Measurements from ENCODE around the gene NFIA. TPM values are rescaled to one million over a fixed set of nuclear protein-coding genes. Genes with fewer than 3 reads are reported as not detected.

Gene NFIA
- total and polyA plus RNA-seq, 2 donors = 7.9 to 10.3 TPM

DNA sequence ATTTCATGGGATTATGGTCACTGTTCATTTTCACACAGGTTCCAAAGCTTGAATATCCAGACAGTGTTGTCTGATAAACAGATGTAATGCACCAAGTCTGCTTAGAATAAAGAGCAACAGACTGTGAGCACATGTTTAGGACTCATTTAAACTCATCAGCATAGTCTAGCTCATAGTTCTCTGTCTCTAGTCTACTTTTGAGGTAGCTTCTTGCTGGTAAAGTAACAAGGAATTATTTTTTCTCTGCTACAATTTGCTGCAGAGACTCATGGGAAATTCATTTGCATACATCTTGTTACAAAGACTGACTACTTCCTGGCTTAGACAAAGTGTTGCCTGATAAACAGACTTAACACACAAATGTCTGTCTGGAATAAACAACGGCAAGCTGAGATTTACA is 187.2 kb downstream of the NFIA start:
- Histone ChIP-seq H3K9me3 (ENCODE audit: control insufficient read depth in 2 of 2, insufficient read depth in 1 of 2, low read length in 1 of 2) (no peaks in the 10 kb centered on the region), H3K4me3 (ENCODE audit: low read length in 2 of 2) (no peak overlapping the region)

GRCh38 chr1:61270107-61270506 is 187.7 kb downstream of the NFIA start:
- no peak overlapping the region for H3K27ac ChIP-seq (ENCODE audit: low read depth in 1 of 2, low read length in 1 of 2)
- H3K27me3 ChIP-seq (ENCODE audit: control insufficient read depth in 2 of 2, insufficient read depth in 1 of 2, low read length in 1 of 2) = no peaks in the 10 kb centered on the region
- H3K36me3 ChIP-seq (ENCODE audit: control insufficient read depth in 2 of 2, insufficient read depth in 2 of 2, low read length in 1 of 2) = no peaks in the 10 kb centered on the region
- WGBS = 99% methylated on average over 2 of the region's 2 CpGs
- no peaks in the 10 kb centered on the region for H3K9me3 ChIP-seq (ENCODE audit: control insufficient read depth in 2 of 2, insufficient read depth in 1 of 2, low read length in 1 of 2)
- DNase-seq (ENCODE audit: low read depth in 6 of 9, low spot score in 9 of 9) = no peak
- H3K4me3 ChIP-seq (ENCODE audit: low read length in 2 of 2) = no peak overlapping the region
- no peaks in the 10 kb centered on the region for H3K4me1 ChIP-seq (ENCODE audit: control insufficient read depth in 2 of 2, insufficient read depth in 2 of 2, low read length in 2 of 2)

More for the DNA sequence above, 187.2 kb downstream of the NFIA start:
- H3K4me1 ChIP-seq (ENCODE audit: control insufficient read depth in 2 of 2, insufficient read depth in 2 of 2, low read length in 2 of 2) = no peaks in the 10 kb centered on the region
- no peaks in the 10 kb centered on the region for H3K27me3 ChIP-seq (ENCODE audit: control insufficient read depth in 2 of 2, insufficient read depth in 1 of 2, low read length in 1 of 2)
- WGBS = 99% methylated on average over 1 of the region's 1 CpG
- no peak overlapping the region for H3K27ac ChIP-seq (ENCODE audit: low read depth in 1 of 2, low read length in 1 of 2)
- no peaks in the 10 kb centered on the region for H3K36me3 ChIP-seq (ENCODE audit: control insufficient read depth in 2 of 2, insufficient read depth in 2 of 2, low read length in 1 of 2)
- no peak for DNase-seq (ENCODE audit: low read depth in 6 of 9, low spot score in 9 of 9)

DNA sequence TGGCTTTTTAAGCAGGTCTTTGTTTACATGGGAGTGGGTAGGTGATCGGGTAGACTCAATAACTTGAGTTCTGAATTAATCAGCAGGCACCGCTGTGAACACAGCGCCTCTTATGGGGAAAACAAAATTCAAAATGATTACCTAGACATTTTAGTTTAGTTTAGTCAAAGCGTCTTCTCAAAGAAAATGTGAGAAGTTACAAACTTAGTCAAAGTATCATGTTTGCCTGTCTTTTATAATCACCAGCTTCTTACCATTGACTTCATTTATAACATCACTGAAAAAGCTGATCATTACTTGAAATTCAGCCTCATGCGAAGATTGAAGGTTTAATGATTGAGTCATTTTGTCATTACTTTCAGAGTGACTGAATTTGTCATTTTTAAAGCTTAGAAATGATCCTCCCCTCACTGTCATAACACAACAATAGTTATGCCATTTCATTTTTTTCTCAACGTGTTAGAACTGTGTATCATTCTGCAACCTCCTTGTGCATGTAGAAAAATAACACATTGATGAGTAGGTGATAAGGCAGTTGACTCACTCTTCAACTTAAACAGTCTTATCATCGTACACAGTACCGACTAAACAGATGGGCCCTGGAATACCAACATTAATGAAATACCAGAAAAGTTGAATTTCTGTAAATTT is 188.5 kb downstream of the NFIA start:
- no peaks in the 10 kb centered on the region for H3K36me3 ChIP-seq (ENCODE audit: control insufficient read depth in 2 of 2, insufficient read depth in 2 of 2, low read length in 1 of 2)
- 96% methylated on average over 8 of the region's 8 CpGs for WGBS
- no peaks in the 10 kb centered on the region for H3K9me3 ChIP-seq (ENCODE audit: control insufficient read depth in 2 of 2, insufficient read depth in 1 of 2, low read length in 1 of 2)
- no peaks in the 10 kb centered on the region for H3K4me1 ChIP-seq (ENCODE audit: control insufficient read depth in 2 of 2, insufficient read depth in 2 of 2, low read length in 2 of 2)
- no peak overlapping the region for H3K4me3 ChIP-seq (ENCODE audit: low read length in 2 of 2)
- no peak overlapping the region for H3K27ac ChIP-seq (ENCODE audit: low read depth in 1 of 2, low read length in 1 of 2)
- no peaks in the 10 kb centered on the region for H3K27me3 ChIP-seq (ENCODE audit: control insufficient read depth in 2 of 2, insufficient read depth in 1 of 2, low read length in 1 of 2)
- no peak for DNase-seq (ENCODE audit: low read depth in 6 of 9, low spot score in 9 of 9)

DNA sequence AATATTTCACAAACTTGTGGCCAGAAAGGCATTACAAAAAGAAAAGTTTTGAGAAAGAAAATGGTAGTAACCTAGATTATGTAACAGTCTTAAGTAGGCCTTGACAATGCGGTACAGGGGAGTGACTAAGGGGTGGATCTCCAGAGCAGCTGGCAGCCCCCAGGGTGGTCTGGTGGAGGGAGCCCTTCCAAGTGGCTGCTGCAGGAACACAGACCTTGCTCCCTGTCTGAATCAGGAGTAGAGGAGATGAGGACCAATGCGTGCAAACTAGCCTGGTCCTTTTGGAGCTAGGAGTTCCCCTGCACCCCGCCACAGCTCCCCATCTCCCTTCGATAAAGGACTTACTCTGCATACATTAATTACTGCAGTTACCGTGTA is 189.0 kb downstream of the NFIA start:
- WGBS = 97% methylated on average over 5 of the region's 5 CpGs
- H3K27me3 ChIP-seq (ENCODE audit: control insufficient read depth in 2 of 2, insufficient read depth in 1 of 2, low read length in 1 of 2) = no peaks in the 10 kb centered on the region
- H3K36me3 ChIP-seq (ENCODE audit: control insufficient read depth in 2 of 2, insufficient read depth in 2 of 2, low read length in 1 of 2) = no peaks in the 10 kb centered on the region
- H3K9me3 ChIP-seq (ENCODE audit: control insufficient read depth in 2 of 2, insufficient read depth in 1 of 2, low read length in 1 of 2) = no peaks in the 10 kb centered on the region
- no peak overlapping the region for H3K4me3 ChIP-seq (ENCODE audit: low read length in 2 of 2)
- no peaks in the 10 kb centered on the region for H3K4me1 ChIP-seq (ENCODE audit: control insufficient read depth in 2 of 2, insufficient read depth in 2 of 2, low read length in 2 of 2)
- no peak overlapping the region for H3K27ac ChIP-seq (ENCODE audit: low read depth in 1 of 2, low read length in 1 of 2)
- DNase-seq (ENCODE audit: low read depth in 6 of 9, low spot score in 9 of 9) = no peak

GRCh38 chr1:61273167-61273705 is 190.9 kb downstream of the NFIA start:
- Histone ChIP-seq H3K4me3 (ENCODE audit: low read length in 2 of 2) (no peak overlapping the region), H3K27me3 (ENCODE audit: control insufficient read depth in 2 of 2, insufficient read depth in 1 of 2, low read length in 1 of 2) (no peaks in the 10 kb centered on the region), H3K27ac (ENCODE audit: low read depth in 1 of 2, low read length in 1 of 2) (no peak overlapping the region), H3K9me3 (ENCODE audit: control insufficient read depth in 2 of 2, insufficient read depth in 1 of 2, low read length in 1 of 2) (no peaks in the 10 kb centered on the region), H3K4me1 (ENCODE audit: control insufficient read depth in 2 of 2, insufficient read depth in 2 of 2, low read length in 2 of 2) (no peaks in the 10 kb centered on the region), H3K36me3 (ENCODE audit: control insufficient read depth in 2 of 2, insufficient read depth in 2 of 2, low read length in 1 of 2) (no peaks in the 10 kb centered on the region)
- 96% methylated on average over 4 of the region's 4 CpGs for WGBS
- no peak for DNase-seq (ENCODE audit: low read depth in 6 of 9, low spot score in 9 of 9)

DNA sequence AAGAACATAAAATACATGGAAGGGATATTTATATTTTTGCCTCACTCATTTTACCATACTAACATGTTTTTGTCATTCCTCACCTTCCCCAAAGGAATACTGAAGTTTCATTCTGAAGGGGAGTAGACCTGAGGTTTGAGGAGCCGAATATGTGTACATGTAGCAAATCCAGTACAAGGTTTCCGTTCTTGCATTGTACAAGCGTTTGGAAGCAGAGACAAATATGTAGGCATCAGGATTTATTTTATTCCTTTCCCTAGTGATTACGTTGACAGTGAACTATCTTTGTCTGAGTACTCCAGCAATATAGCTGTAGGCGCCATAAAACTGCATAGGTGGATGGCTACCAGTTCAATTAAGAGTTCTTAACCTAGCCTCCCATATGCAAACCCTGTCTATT is 191.5 kb downstream of the NFIA start:
- WGBS = 98% methylated on average over 5 of the region's 5 CpGs
- H3K27me3 ChIP-seq (ENCODE audit: control insufficient read depth in 2 of 2, insufficient read depth in 1 of 2, low read length in 1 of 2) = no peaks in the 10 kb centered on the region
- H3K27ac ChIP-seq (ENCODE audit: low read depth in 1 of 2, low read length in 1 of 2) = no peak overlapping the region
- no peak for DNase-seq (ENCODE audit: low read depth in 6 of 9, low spot score in 9 of 9)
- no peaks in the 10 kb centered on the region for H3K4me1 ChIP-seq (ENCODE audit: control insufficient read depth in 2 of 2, insufficient read depth in 2 of 2, low read length in 2 of 2)
- H3K9me3 ChIP-seq (ENCODE audit: control insufficient read depth in 2 of 2, insufficient read depth in 1 of 2, low read length in 1 of 2) = no peaks in the 10 kb centered on the region
- H3K4me3 ChIP-seq (ENCODE audit: low read length in 2 of 2) = no peak overlapping the region
- H3K36me3 ChIP-seq (ENCODE audit: control insufficient read depth in 2 of 2, insufficient read depth in 2 of 2, low read length in 1 of 2) = no peaks in the 10 kb centered on the region

GRCh38 chr1:61274939-61275338 is 192.6 kb downstream of the NFIA start:
- 97% methylated on average over 7 of the region's 7 CpGs for WGBS
- Histone ChIP-seq H3K27ac (ENCODE audit: low read depth in 1 of 2, low read length in 1 of 2) (no peak overlapping the region), H3K4me1 (ENCODE audit: control insufficient read depth in 2 of 2, insufficient read depth in 2 of 2, low read length in 2 of 2) (no peaks in the 10 kb centered on the region), H3K4me3 (ENCODE audit: low read length in 2 of 2) (no peak overlapping the region), H3K36me3 (ENCODE audit: control insufficient read depth in 2 of 2, insufficient read depth in 2 of 2, low read length in 1 of 2) (no peaks in the 10 kb centered on the region), H3K27me3 (ENCODE audit: control insufficient read depth in 2 of 2, insufficient read depth in 1 of 2, low read length in 1 of 2) (no peaks in the 10 kb centered on the region), H3K9me3 (ENCODE audit: control insufficient read depth in 2 of 2, insufficient read depth in 1 of 2, low read length in 1 of 2) (no peaks in the 10 kb centered on the region)
- no peak for DNase-seq (ENCODE audit: low read depth in 6 of 9, low spot score in 9 of 9)

DNA sequence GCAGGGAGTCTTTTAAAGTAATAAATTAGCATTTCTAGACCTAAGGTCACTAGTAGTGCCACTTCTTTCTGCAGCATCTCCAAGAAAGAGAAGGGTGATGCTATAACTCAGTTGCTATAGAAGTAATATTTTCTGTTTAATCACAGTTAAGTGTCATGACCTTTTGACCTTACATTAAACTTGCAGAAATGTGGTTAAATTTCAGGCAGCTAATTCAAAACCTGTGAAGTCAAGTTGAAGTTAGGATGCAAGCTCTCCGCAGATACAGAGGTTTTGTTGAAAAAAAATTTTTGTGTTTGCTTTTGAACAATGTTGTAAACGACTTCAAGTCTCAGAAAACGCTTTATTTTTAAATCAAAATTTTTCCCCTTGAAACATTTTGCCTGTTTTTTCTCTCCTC is 193.9 kb downstream of the NFIA start:
- 93% methylated on average over 3 of the region's 3 CpGs for WGBS
- Histone ChIP-seq H3K4me1 (ENCODE audit: control insufficient read depth in 2 of 2, insufficient read depth in 2 of 2, low read length in 2 of 2) (no peaks in the 10 kb centered on the region), H3K36me3 (ENCODE audit: control insufficient read depth in 2 of 2, insufficient read depth in 2 of 2, low read length in 1 of 2) (no peaks in the 10 kb centered on the region), H3K27ac (ENCODE audit: low read depth in 1 of 2, low read length in 1 of 2) (no peak overlapping the region), H3K4me3 (ENCODE audit: low read length in 2 of 2) (no peak overlapping the region), H3K27me3 (ENCODE audit: control insufficient read depth in 2 of 2, insufficient read depth in 1 of 2, low read length in 1 of 2) (no peaks in the 10 kb centered on the region), H3K9me3 (ENCODE audit: control insufficient read depth in 2 of 2, insufficient read depth in 1 of 2, low read length in 1 of 2) (no peaks in the 10 kb centered on the region)
- no peak for DNase-seq (ENCODE audit: low read depth in 6 of 9, low spot score in 9 of 9)

DNA sequence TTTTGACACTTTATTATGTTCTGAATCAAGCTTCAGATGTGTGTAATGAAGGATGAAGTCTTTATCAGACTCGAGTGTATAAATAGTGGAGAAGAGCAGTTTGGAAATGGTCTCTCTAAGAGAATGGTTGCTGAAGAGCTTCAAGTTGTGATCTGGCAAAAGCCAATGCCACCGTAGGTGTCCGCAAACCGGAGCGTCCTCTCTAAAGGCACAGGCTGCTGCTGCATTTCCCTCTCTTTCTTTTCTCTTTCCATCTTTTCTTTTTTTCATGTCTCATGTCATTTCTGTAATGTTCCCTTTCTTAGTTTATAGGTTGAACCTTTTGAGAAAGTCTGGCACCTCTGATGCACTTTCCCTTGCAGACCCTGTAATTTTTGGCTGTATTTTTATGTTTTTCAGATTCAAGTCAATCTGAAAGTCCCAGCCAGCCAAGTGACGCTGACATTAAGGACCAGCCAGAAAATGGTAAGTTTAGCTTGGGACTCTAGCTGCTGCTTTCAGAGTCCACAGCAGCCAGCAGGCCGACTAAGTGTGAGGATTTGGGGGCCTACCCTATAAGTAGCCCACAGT is 194.8 kb downstream of the NFIA start:
- no peaks in the 10 kb centered on the region for H3K36me3 ChIP-seq (ENCODE audit: control insufficient read depth in 2 of 2, insufficient read depth in 2 of 2, low read length in 1 of 2)
- WGBS = 96% methylated on average over 7 of the region's 7 CpGs
- no peak overlapping the region for H3K27ac ChIP-seq (ENCODE audit: low read depth in 1 of 2, low read length in 1 of 2)
- H3K4me1 ChIP-seq (ENCODE audit: control insufficient read depth in 2 of 2, insufficient read depth in 2 of 2, low read length in 2 of 2) = no peaks in the 10 kb centered on the region
- no peaks in the 10 kb centered on the region for H3K9me3 ChIP-seq (ENCODE audit: control insufficient read depth in 2 of 2, insufficient read depth in 1 of 2, low read length in 1 of 2)
- DNase-seq (ENCODE audit: low read depth in 6 of 9, low spot score in 9 of 9) = no peak
- no peaks in the 10 kb centered on the region for H3K27me3 ChIP-seq (ENCODE audit: control insufficient read depth in 2 of 2, insufficient read depth in 1 of 2, low read length in 1 of 2)
- H3K4me3 ChIP-seq (ENCODE audit: low read length in 2 of 2) = no peak overlapping the region

Data from thymus (tissue), 11 donors.